Tongue (tissue), 2 donors: ENCODE data around the gene PRKACA. TPM values are rescaled to one million over a fixed set of nuclear protein-coding genes. Genes with fewer than 3 reads are reported as not detected.

Experiments
- DNase-seq: peaks from one replicate; pipeline ENCODE4 v3.0.0-alpha.2; 2015
- total RNA-seq: library from RNA; depleted of rRNA; stranded (reverse); fragments of >200 nt; gene quantifications from one replicate; pipeline ENCODE4 v1.2.3, GENCODE V29; 2014

Gene PRKACA
- total RNA-seq, result 209 TPM

GRCh38 chr19:14117668-14118164, at the start of gene PRKACA:
TSS of gene PRKACA (minus strand) at chr19:14117762. CDS start at chr19:14117547, 215 bp downstream.
- DNase-seq, result peak; percentile 99

DNA sequence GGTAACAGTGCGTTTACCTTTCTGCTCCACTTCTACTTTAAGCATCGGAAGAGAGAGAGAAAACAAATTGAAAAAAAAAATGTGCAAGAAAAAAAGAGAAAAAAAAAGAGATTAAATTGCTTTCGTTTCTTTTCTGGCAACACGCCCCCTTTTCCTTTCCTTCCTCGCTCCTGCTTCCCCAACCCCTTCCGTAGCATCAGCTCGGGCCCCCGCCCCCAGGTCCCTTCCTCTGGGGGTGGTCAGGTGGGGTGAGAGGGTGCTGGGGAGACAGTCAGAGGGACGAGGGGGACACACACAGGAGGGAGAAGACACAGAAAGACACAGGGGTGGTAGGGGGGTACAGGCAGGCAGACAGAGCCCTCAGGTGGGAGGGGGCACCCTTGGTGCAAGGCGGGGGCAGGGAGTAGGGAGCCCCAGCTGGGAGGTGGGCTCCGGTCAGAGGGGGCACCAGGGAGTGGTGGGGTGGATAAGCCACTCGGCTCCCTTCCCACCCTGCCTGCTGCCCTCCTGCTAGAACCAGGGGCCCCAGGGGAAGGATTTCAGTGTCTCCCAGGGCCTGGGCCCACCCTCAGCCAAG, 49.5 kb upstream of the PRKACA start:
- DNase-seq, result peak; percentile 54

- peak; percentile 80 for DNase-seq
Measured at GRCh38 chr19:14165990-14166830, 48.6 kb upstream of the PRKACA start.

GRCh38 chr19:14164724-14165493, 47.3 kb upstream of the PRKACA start:
- DNase-seq, result no peak

GRCh38 chr19:14164082-14164481, 46.5 kb upstream of the PRKACA start:
- DNase-seq, result no peak

DNA sequence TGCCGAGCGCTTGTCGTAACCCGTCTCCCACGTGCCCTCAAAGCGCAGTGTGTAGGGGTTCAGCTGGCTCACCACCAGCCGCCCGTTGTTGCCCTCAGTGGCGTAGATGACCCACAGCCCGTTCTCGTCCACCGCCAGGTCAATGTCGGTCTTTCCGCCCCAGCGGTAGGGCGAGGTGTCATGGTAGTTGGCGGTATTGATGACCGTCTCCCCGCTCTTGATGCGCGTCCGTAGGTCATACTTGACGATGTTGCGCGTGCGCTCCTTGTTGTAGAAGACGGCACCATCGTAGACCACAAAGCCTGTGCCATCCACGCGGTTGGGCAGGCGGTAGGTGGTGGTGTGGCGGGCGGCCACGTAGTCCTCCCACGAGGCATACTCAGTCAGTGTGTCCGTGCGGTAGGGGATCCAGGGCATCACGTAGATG, 45.3 kb upstream of the PRKACA start:
- no peak for DNase-seq

DNA sequence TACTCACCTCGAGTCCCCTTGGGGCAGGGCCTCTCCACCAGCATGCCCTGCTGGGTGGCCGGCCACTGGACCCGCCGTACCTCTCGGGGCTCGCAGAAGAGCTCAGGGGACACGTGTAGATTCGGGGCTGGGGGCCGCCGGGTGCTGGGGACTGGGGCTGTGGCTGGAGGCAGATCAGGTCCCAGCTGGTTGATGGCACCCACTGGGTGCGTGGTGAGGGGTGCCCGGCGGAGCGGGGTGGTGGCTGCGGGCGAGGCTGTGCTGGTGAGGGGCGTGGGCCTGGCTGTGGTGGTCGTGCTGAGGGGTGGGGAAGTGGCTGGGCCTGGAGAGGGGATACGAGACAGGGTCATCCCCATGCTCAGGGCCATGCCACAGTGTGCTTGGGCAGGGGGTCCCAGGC, 43.7 kb upstream of the PRKACA start:
- DNase-seq, result no peak

GRCh38 chr19:14160017-14160703, 42.6 kb upstream of the PRKACA start:
- DNase-seq, result no peak

DNA sequence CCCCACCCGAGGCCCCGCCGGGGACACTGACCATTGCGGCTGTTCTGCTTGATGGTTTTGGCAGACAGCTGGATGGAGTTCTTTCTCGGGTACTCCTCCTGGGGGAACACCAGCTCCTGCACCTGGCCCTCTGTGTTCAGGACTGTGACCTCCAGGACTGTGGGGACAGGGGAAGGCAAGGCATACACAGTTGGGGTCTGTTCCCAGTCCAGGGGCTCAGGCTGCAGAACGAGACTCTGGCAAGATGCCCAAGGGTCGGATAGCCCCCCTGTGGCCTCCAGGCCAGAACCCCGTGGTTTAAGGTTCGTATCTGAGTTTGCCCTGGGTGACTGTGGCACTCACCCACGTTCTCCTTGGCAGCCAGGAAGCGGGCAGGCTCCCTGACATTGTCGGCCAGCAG, 41.5 kb upstream of the PRKACA start:
- no peak for DNase-seq

GRCh38 chr19:14158276-14159023, 40.9 kb upstream of the PRKACA start:
- DNase-seq, result no peak

- no peak for DNase-seq
Measured at GRCh38 chr19:14156971-14157717, 39.6 kb upstream of the PRKACA start.

DNA sequence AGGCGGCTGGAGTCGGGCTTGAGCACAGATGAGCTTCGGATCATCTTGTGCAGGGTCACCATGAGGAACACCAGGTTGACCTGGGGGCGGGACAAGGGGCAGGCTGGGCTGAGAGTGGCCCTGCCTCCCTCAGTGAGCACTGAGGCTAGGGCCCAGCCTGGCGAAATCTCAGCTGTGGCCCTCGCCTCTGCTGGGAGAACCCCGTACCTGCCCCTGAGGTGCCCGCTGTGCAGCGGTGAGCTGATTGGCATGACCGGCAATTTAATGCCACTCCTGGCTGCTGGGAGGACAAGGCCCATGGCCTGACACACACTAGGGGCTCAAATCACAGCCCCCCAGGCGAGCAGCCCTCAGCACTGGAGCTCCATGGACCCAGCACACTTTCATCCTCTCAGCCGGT, 38.6 kb upstream of the PRKACA start:
- DNase-seq, result no peak

DNA sequence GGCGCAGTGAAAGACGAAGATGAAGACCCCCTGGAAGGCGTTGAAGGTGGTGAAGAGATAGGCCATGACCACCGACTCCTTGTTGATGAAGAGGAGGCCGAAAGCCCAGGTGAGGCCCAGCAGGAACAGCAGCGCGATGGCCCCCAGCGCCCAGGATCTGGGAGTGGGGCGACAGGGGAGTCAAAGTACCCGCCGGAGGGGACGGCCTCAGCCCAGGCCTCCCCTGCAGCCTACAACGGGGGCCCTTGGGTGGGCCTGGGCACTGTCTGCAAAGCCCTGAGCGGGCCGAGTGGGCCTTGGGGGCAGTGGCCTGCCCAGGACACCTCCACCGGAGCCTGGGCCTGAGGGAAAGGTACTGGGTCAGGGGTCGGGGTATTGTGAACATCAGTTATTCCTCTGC, 37.8 kb upstream of the PRKACA start:
- DNase-seq, result no peak

GRCh38 chr19:14152713-14153112, 35.2 kb upstream of the PRKACA start:
- DNase-seq, result no peak

DNA sequence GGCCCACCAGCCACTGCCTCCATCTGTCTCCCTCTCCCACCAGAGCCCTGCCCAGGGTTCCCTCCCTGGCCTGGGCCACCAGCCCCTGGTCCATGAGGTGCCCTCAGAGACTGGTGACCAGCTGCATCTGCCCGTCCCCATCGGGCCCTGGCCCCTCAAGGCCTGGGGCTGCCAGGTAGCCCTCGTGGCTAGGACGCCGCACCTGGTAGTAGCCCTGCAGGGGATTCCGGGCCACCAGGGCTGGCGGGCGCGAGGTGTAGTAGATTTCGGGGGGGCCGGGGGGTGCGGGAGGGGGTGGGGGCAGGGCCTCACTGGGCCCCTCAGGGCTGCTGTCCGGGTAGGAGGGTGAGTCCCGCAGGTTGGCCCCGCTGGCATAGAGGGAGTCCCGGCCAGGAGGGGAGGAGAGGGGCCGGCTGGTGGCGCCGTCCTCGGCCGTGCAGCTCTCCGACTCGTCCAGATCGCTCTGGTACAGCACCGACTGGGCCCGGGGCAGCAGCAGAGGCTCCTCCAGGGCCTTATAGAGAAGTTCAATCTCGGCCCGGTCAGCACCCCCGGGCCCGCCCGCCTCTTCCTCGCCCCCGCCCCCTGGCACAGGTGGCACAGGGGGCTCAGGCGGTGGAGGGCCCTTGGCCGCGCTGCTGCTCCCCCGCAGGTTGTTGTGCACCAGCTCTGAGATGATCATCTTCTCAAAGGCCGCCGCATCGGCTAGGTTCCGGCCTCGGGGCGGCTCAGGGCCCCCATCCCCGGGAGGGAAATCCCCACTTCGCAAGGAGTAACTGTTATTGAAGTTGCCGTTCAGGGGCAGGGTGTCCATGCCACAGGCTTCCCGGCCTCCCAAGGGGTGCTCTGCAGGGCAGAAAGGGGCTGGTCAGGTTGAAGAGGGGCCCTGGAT, 33.5 kb upstream of the PRKACA start:
- no peak for DNase-seq

DNA sequence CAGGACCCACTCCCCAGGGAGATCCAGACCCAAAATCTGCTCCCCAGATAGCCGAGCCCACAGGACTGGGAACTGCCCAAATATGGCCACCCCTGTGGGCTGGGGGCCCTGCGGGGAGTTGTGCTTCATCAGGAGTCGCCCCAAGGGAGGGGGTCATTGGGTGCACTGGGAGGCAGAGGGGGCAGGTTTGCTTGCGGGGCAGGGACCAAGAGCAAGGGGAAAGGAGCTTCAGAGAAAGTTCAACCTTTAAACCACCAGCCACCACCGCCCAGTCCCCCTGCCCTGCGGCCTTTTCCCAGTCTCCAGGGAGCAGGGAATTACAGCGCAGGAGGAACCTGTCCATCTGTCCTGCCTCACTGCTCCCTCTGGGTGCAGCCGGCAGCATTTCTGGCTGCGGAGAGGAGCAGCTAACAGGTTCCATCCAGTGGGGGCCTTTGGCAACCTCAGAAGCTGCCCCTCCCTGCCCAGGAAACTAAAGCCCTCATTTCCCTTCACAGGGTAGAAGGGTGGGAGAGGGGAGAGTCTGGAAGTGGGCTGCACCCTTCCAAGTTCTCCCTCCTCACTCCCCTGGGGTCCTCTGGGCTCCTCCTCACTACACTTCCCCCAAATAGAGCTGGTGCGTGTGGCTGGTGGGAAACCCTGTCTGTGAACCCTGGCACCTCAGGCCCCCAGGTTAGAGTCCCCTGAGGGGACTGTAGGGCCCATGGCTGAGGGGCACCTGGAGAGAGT, 32.6 kb upstream of the PRKACA start:
- no peak for DNase-seq

GRCh38 chr19:14149509-14149994, 32.0 kb upstream of the PRKACA start:
- peak; percentile 86 for DNase-seq

DNA sequence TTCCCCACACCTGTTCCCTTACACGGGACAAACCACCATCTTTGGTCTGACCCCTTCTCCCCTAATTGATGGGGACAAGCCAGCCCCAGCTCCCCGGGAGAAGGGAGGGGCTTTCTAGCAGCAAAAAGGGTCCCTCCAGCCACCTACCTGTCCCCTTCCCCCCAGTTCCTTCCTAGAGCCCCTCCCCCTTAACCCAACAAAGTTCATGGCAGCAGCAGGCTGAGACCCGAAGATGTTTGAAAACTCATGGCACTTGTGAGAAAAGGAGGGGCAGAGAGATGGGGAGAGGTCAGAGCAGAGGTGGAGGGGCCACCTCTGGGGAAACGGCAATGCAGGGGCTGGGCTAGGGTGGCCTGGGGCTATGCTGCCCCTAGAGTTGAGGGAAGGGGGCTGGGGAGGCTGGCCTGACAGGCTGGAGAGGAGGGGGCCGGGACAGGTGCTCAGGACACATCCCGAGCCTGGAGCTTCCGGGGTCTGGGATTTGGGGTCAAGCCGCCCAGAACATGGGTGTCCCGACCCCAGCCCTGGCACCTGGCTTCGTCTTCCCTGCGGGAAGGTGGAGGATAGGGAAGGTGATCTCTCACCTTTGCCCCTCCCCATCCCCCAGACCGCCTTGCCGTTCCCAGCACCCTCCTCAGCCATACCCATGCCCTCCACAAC, 31.3 kb upstream of the PRKACA start:
- no peak for DNase-seq
